Kidney tubule cell (primary cell): Measurements from ENCODE around the gene PAX2.

ENCODE experiments used
- DNase-seq: peaks from one replicate; pipeline ENCODE4 v3.0.0-alpha.2; 2018; ENCODE audit warnings: low spot score

The PAX2 gene

GRCh38 chr10:100791369-100792058, 46.1 kb downstream of the PAX2 start:
- DNase-seq, result no peak

GRCh38 chr10:100792574-100792973, 47.2 kb downstream of the PAX2 start:
- no peak for DNase-seq

GRCh38 chr10:100793055-100793454, 47.7 kb downstream of the PAX2 start:
- no peak for DNase-seq

GRCh38 chr10:100799881-100800280, 54.5 kb downstream of the PAX2 start:
- no peak for DNase-seq

GRCh38 chr10:100800931-100801330, 55.5 kb downstream of the PAX2 start:
- DNase-seq, result no peak

GRCh38 chr10:100802196-100802595, 56.8 kb downstream of the PAX2 start:
- DNase-seq, result no peak

GRCh38 chr10:100802607-100803006, 57.2 kb downstream of the PAX2 start:
- DNase-seq, result no peak

- no peak for DNase-seq
These were observed 58.1 kb downstream of the PAX2 start for GRCh38 chr10:100803492-100803891.

GRCh38 chr10:100803908-100804307, 58.5 kb downstream of the PAX2 start:
- no peak for DNase-seq

GRCh38 chr10:100805543-100806355, 60.4 kb downstream of the PAX2 start:
- DNase-seq, result no peak

- no peak for DNase-seq
These were observed 60.9 kb downstream of the PAX2 start for GRCh38 chr10:100806356-100806645.

- no peak for DNase-seq
These were observed 62.0 kb downstream of the PAX2 start for GRCh38 chr10:100807241-100807951.

GRCh38 chr10:100808876-100809275, 63.5 kb downstream of the PAX2 start:
- DNase-seq, result no peak

- no peak for DNase-seq
These were observed 64.9 kb downstream of the PAX2 start for GRCh38 chr10:100810091-100810834.

- DNase-seq, result no peak
These were observed 65.4 kb downstream of the PAX2 start for GRCh38 chr10:100810835-100811116.

GRCh38 chr10:100811261-100811660, 65.9 kb downstream of the PAX2 start:
- no peak for DNase-seq

- no peak for DNase-seq
These were observed 66.7 kb downstream of the PAX2 start for GRCh38 chr10:100811752-100812750.

GRCh38 chr10:100812978-100813377, 67.6 kb downstream of the PAX2 start:
- no peak for DNase-seq

GRCh38 chr10:100814751-100815474, 69.5 kb downstream of the PAX2 start:
- no peak for DNase-seq

- DNase-seq, result no peak
These were observed 71.3 kb downstream of the PAX2 start for GRCh38 chr10:100816671-100817070.
